ENCODE measurements around the gene ANO6.

Gene ANO6

GRCh38 chr12:45279931-45280830 is 64.3 kb downstream of the ANO6 start:
- DNase-seq (ENCODE audit: low read depth) = no peak

- DNase-seq (ENCODE audit: low read depth) = no peak
These were observed 66.1 kb downstream of the ANO6 start for GRCh38 chr12:45281994-45282393.

DNA sequence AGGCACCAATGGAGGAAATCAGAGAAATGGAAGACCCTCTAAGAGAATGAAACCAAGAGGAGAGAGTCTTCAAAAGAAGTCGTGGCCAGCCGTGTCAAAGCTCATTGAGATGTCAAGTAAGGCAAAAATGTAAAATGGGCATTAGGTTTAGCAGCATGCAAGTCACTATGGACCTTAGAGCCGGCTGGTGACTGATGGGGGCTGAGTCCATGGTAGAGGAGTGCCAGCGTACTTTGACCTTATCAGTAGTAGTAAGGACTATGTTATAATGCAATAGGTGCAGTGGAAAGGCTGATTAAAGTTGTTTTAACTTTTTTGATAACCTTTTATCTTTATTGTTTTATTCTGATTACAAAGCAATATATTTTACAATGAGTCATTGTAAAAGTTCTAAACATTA is 66.5 kb downstream of the ANO6 start:
- DNase-seq (ENCODE audit: low read depth) = no peak

DNA sequence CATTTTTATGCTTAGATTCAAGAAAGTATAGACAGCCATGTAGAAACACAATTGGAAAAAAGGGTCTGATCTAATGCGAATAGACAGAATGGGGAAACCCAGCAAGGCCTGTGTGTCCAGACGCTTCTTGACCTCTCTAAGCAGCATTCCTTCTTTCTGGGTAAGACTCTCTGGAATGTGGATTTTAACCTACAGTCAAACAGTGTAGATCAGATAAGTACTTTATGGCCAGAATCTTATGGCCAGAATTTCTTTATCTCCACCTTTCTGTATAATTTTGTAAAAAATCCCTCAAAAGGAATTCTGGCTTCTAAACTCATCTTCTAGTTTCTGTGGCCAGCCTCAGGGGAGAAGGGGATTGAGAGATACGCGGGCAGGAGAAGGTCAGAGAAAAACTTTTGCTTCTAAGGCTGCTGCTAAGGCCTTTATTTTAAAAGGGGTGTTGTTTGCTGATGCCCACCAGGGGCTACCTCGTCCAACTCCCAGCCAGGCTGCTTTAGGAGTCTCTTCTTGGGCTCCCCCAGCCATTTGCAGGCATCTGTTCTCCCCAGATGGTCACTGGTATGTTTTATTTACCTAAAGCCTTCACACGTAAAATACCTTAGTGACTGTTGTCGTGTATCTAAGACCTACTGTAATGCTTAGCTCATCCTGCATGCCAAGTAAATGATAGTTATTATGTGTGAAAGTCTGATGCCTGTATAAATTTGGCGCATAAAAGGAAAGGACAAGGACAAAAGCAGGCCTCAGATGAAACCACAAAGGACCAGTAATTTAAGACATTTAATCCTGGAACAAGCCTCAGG is 68.4 kb downstream of the ANO6 start:
- peak; percentile 58 for DNase-seq (ENCODE audit: low read depth)

DNA sequence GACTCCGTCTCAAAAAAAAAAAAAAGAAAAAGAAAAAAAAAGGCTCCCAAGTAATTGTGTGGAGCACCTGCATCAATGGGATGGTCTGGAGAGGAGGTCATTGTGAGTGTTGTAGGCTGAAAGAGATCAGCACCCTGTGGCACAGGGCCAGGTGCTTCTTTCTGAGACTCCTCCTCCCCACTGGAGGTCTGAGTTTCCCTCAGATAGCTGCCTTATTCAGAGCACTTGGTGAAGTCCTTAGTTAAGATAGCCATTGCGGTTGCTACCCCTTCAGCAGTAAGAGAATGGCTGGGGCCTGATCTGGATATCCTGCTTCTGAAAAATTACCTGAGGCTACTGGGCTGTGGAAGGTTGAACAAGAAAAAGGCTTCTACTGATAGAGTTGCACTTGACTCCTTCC is 69.8 kb downstream of the ANO6 start:
- no peak for DNase-seq (ENCODE audit: low read depth)

- DNase-seq (ENCODE audit: low read depth) = no peak
These were observed 70.7 kb downstream of the ANO6 start for GRCh38 chr12:45286621-45287020.

GRCh38 chr12:45289245-45290215 is 73.6 kb downstream of the ANO6 start:
- no peak for DNase-seq (ENCODE audit: low read depth)

DNA sequence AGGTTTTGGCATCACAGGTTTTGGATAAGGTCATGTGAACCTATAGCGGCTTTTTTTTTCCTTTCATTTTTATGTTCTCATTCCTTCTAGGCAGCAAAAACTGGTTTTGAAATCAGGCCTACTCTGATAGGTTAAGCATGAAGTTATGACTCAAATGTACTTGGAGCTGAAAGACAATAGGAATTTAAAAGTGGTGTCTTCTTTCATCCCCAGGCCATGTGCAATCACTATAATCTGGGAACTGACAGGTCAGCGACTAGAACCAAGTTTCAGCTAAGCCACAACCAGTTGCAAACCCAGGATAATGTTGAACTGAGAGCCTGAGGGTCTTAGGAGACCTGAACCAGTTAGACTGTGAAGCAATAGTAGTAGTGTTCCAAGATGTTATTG is 74.3 kb downstream of the ANO6 start:
- no peak for DNase-seq (ENCODE audit: low read depth)

GRCh38 chr12:45291518-45291917 is 75.6 kb downstream of the ANO6 start:
- DNase-seq (ENCODE audit: low read depth) = no peak

GRCh38 chr12:45292486-45293195 is 76.7 kb downstream of the ANO6 start:
- no peak for DNase-seq (ENCODE audit: low read depth)

- no peak for DNase-seq (ENCODE audit: low read depth)
These were observed 79.0 kb downstream of the ANO6 start for GRCh38 chr12:45294906-45295305.

- no peak for DNase-seq (ENCODE audit: low read depth)
These were observed 80.2 kb downstream of the ANO6 start for GRCh38 chr12:45296046-45296586.

DNA sequence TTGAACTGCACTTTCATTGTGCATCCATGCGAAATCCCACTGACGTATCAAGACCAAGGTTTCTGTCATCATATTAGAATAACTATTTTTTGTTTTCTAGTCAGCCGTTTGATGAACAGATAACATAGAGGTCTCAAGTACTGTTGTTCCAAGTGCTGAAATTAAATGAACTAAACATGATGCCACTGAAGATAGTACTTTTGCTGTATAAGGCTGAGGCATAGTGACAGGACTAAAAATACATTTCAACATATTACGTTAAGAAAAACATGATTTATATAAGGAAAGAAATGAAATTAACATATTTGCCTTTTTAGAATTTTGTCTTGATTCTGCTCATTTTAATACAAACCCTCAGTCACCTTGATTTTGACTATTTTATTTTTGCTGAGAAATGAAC is 82.2 kb downstream of the ANO6 start:
- DNase-seq (ENCODE audit: low read depth) = no peak

DNA sequence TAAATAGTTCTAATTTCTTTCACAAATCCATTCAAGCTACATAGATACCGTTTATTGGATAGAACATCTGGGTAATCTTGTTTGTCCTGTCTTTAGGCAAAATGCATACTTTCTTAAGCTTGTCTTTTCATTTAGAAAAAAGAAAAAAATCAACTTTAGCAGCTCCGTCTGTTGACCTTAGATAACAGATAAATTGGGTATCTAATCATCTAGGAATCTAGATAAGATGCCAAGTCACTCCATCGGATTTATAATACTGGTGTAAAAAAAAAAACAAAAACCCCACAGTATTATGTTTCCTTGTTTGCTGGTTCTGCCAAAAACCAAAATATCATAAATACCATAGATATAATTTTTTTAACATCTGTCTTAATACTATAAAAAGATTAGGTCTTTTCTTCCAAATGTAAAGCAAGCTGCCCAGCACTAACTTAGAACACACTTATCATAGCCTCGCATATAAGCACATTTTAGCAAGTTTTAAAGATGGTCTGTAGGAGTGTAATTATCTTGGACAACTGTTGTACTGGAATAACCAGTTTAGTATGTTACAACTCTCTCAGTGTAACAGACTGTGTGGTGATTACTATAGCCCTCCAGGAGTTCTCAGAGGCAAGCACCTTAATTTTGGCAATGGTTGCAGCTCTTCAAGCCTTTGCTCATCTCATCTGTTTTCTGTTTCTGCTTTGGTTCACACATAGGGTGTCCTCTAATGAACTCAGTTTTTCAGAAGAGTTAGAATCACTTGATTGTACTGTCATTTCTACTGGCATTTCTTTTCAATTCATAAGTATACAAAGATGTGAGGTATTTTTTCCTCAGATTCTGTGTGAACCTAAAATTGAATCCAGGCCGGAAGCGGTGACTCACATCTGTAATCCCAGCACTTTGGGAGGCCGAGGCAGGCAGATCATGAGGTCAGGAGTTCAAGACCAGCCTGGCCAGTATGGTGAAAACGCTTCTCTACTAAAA is 83.1 kb downstream of the ANO6 start:
- peak; percentile 49 for DNase-seq (ENCODE audit: low read depth)

DNA sequence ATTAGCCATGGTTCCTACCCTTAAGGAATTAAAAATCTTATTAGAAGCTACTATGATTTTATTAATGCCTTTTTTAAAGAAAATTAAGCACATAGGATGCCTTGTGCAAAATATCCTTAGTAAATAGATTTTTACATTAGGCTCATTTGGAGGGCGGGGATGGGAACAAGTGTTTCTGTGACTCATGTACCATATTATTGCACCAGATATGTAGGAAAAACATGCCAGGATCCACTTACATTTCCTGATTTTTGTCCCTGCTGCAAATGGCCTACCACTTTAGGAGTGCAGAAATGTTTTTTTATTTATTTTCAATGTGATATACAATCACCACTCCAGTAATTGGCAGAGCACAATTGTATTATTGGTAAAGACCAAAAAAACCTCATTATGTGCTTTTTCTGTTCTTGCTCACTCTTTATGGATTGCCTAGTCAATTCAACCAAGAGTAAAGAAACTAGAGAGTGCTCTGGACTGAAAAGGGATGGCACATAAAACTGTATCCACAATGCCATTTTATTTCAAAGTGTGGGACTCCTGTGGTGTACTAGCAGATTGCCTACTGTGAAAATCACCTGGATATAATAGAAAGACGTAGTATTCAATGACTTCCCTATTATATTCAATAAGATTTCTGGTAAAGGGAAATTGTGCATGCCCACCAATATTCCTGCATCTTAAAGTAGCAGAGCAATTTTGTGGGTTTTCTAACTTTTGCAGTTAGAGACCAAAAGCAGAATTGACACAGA is 86.9 kb downstream of the ANO6 start:
- DNase-seq (ENCODE audit: low read depth) = no peak

- no peak for DNase-seq (ENCODE audit: low read depth)
These were observed 88.0 kb downstream of the ANO6 start for GRCh38 chr12:45303945-45304344.

DNA sequence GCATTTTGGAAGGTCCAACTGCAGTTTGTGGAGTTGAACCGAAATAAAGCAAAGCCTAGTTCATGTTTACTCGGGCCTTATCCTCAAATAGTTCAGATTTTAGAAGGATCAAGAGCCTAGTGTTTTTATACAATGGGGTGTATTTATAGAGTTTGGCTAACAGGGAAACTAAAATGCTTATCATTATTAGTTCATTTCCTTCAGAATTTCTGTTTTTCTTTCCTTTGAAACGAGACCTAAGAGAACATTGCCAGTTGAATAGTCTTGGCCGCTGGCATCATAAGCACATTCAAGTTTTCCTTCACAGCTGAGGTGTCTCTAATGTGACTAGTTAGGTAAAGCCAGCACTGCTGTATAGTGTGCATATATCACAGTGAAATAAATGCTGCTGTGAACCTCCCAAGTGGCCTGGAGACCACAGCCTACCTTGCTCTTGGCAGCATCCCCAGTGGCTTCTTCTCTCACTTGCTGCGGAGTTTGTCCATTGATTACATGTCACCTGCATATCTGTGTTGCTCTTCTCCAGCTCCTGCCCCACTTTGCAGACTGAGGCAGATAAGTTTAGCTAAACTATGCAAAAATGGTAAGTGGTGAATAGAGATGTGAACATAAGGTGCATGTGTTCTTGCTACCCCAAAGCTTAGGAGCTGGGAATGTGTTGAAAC is 88.8 kb downstream of the ANO6 start:
- DNase-seq (ENCODE audit: low read depth) = no peak

DNA sequence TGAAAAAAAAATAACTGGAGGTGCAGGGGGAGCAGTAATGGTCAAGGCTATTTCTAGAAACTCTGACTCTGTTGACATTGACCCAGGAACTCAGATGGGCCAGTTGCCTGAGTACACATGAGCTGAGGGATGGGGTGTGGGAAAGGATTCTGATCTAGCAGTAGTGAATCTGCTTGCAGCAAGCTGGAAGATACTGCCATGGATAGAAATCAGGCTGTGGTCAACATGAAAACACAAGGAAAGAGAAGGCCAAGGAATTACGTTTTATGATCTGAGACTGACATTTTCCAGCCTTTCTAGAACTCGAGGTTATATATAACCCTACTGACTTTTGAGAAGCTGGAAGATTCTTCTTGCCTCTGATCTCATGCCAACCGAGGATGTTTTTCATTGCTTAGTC is 90.0 kb downstream of the ANO6 start:
- no peak for DNase-seq (ENCODE audit: low read depth)

Measured in HS-27A (cell line).